HTERT RPE-1 (cell line): Measurements from ENCODE around the gene RAB33B.
"Not testable (repeated sequence)": the region's sequence is repeated elsewhere in the genome, so short reads cannot be mapped to it uniquely, and the experiment has no call there.

Experiments
- in situ Hi-C: fragments of 300-500 bp; cut with MboI; formaldehyde crosslinking; loops from 4 replicates; pipeline ENCODE4 v1.14.3; 2020; ENCODE audit warnings: low sequenced_read_pairs

The RAB33B gene

DNA sequence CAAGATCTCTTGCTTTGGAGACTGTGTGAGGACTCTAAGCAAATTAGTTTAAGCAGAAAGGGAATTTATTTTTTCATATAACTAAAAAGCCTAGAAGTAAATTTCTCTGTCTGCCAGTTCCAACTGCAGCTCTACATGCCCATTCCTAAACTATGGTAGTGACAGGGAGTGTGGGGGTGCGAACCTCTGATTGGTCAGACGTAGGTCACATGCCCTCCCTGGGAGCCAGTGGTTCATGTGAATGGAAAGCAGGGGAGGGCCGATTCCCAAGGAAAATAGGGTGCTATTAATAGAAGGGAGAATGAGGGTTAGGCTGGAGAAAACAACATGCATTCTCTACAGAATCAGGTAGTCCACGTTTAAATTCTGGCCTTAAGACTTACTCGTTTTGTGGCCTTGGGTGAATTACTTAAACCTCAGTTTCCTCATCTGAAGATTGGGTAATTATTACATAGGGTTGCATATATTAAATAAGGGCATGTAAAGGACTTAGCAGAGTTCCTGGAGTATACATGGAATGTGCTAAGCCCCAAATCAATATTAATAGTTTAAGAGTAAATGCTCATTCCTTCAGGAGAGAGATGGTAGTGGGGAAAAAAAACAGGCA lies 7.2 kb downstream of the RAB33B start:
- in situ Hi-C loops, result no loop called here

DNA sequence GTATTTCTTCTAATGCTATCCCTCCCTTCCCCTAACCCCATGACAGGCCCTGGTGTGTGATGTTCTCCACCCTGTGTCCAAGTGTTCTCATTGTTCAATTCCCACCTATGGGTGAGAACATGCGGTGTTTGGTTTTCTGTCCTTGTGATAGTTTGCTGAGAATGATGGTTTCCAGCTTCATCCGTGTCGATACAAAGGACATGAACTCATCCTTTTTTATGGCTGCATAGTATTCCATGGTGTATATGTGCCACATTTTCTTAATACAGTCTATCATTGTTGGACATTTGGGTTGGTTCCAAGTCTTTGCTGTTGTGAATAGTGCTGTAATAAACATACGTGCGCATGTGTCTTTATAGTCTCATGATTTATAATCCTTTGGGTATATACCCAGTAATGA lies 10.6 kb downstream of the RAB33B start:
- in situ Hi-C loops, result not testable (repeated sequence)

DNA sequence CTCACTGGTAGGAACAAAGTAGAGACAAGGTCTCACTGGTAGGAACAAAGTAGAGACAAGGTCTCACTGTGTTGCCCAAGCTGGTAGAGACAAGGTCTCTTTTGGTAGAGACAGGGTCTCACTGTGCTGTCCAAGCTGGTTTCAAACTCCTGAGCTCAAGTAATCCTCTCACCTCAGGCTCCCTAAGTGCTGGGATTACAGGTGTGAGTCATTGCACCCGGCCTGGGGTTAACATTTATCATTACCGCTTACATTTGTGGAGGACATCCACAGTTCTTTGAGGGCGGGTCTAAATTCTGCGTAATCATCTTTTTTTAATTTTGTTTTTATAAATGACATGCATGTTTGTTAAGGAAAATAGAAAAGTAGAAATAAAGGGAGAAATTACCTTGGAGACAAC lies 12.0 kb downstream of the RAB33B start:
- in situ Hi-C loops, result no loop called here

DNA sequence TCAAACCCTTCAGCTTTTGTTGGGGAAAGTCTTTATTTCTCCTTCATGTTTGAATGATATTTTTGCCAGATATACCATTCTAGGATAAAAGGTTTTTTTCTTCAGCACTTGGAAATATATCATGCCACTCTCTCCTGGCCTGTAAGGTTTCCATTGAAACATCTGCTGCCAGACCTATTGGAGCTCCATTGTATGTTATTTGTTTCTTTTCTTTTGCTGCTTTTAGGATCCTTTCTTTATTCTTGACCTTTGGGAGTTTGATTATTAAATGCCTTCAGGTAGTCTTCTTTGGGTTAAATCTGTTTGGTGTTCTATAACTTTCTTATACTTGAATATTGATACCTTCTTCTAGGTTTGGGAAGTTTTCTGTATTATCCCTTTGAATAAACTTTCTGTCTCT lies 14.8 kb downstream of the RAB33B start:
- in situ Hi-C loops, result not testable (repeated sequence)

DNA sequence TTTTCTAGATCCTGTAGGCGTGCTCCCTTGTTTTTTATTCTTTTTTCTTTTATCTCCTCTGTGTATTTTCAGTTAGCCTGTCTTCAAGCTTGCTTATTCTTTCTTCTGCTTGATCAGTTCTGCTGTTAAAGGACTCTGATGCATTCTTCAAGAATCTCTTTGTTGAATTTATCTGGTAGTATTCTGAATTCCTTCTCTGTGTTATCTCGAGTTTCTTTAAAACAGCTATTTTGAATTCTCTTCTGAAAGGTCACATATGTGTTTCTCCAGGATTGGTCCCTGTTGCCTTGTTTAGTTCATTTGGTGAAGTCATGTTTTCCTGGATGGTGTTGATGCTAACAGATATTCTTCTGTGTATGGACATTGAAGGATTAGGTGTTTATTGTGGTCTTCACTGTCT lies 15.3 kb downstream of the RAB33B start:
- in situ Hi-C loops, result no loop called here

DNA sequence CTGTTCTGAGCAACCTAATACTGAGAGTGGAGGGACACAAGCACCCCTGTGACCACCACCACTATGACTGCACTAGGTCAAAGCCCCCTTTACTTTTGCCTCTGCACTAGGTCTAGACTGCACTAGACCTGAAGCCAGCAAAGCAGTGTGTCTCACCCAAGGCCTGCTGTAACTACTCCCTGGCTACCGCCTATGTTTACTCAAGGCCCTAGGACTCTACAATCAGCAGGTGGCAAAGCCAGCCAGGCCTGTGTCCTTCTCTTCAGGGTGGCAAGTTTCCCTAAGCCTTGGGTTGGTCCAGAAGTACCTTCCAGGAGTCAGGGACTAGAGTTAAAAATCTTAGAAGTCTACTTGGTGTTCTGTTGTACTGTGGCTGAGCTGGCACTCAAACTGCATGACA lies 15.9 kb downstream of the RAB33B start:
- in situ Hi-C loops, result no loop called here

DNA sequence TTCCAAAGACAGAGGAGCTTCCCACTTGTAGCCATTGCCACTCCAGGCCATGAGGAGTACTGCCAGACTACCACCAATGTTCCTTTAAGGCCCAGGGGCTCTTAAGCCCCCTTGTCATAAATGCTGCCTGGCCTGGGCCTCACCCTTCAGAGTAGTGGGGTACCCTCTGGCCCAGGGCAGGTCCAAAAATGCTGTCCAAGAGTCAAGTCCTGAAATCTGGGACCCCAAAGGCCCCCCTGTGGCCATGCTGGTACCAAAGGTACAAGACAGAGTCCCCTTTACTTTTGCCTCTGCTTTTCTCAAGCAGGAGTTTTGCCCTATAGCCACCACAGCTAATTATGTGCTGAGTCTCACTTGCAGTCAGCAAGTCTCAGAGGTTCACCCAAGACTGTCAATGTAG lies 16.4 kb downstream of the RAB33B start:
- in situ Hi-C loops, result no loop called here

DNA sequence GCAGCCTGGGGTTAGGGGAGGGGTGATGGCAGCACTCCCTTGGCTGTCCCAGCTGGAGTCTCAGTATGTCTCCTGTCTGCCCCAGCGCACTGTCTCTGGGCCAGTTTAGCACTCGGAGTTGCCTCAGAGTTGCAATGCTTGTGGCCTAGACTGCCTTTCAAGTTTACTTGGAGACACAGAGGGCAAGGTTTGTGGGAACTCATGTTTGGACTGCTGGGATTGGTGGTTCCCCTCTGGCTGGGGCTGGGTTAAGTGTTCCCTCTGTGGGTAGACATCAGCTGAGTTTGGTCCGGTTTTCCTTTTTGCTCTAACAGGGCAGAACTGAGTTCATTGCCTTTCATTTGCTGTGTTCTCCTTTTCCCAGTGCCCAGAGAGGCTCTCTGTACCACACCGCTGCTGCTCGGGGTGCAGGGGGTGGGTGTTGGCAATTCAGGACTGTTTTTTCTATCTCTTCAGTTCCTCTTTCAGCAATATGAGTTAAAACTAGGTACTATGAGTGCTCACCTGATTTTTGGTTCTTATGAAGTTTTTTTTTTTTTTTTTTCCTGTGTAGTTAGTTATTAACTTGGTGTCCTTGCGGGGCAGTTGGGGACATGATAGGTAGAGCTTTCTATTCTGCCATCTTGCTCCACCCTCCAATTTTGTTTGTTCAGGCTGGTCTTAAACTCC lies 17.2 kb downstream of the RAB33B start:
- in situ Hi-C loops, result no loop called here

DNA sequence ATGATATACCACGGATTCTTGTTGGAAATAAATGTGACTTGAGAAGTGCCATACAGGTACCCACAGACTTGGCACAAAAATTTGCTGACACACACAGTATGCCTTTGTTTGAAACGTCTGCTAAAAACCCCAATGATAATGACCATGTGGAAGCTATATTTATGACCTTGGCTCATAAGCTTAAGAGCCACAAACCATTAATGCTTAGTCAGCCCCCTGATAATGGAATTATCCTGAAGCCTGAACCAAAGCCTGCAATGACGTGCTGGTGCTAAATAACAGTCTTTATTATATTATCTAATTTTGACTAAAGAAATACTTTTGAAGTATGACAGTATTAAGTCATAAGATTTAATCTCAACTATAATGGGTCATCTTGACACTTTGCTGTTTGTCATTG lies 18.9 kb downstream of the RAB33B start:
- in situ Hi-C loops, result no loop called here

DNA sequence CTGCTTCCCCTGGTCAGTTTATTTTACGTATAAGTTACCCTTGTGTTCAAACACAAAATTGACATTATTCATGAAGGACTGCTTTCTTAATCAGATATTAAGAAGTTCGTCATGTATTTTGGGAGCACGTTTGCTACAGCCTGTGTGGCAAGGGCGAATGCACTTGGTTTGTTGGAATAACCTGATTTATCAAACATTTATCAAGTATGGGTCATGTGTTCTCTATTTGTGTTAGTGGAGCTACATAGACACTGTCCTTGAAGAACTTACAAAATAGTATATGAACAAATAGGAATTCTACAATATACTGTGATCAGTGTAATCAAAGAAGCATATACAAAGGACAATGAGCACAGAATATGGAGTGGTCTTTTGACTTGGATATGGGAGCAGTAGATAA lies 22.4 kb downstream of the RAB33B start:
- in situ Hi-C loops, result no loop called here

DNA sequence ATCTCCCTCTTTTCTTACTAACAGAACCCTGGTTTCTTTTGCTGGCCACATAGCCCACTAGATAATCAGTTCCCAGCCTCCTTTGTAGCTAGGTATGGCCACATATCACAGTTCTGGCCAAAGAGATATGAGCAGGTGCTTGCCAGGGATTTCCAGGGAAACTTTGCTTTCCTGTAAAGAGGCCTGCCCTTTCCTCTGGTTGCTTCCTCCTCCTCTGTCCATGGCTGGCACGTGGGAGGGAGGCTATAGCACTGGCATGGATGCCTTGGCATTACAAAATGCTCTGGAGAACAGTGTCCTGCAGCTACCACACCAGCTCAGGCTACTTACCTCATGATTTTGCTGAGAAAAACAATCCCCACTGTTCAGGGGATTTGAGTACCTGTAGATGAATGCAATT lies 27.5 kb downstream of the RAB33B start:
- in situ Hi-C loops, result no loop called here

DNA sequence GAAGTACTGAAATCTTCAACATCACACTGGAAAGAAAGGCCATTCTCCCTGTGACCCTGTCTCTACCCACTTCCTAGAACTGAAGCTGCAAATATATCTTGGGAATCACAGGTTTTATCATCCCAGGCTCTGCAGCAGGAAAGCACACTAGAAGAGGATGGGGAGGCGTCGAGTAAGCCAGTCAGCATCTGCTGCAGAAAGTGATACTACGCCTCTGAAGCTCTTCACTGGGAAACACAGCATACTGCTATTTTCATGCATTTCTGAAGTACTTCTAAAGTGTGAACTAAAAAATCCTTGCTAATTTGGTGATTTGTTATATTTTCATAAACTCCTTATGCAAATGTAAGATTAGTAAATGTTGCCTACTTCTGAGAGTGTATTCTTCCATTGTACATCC lies 29.1 kb downstream of the RAB33B start:
- in situ Hi-C loops, result no loop called here

DNA sequence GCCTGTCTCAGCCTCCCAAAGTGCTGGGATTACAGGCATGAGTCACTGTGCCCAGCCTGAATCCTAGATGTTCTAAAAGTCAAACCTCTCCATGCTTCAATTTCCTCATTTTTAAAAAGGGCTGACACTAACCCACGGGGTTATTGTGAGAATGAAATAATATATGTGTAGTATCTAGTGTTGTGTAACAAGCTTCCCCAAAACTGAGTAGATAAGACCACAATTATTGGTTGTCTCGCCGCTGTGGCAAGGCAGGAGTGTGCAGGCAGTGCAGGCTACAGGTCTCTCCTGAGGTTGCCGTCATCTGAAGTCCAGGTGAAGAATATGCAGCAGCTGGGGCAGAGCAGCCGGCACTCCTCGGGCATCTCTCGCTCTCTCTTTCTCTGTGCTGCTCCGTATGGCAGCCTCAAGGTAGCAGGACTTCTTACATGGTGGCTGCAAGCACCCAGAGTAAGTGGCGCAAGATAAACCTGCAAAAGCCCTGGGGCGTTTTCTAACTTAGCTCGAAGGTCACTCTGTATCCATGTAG lies 30.9 kb downstream of the RAB33B start:
- in situ Hi-C loops, result no loop called here

DNA sequence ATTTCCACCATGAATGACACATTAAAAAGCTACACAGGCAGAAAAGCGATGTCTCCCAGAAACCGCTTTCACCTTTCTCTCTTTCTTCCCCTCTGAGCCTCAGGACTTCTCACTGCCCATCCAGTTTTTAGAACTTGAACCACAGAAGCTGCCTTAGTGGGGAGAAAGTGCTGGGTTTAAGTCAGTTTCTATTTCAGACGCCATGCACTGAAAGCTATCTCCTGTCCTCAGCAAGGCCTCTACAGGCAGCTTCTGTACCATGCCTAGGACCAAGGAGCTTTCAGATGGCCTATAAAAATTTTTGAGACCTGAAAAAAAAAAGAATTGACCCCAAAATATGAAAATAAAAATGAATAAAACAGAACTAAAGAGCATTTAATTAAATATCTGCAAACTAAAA lies 34.5 kb downstream of the RAB33B start:
- in situ Hi-C loops, result no loop called here

DNA sequence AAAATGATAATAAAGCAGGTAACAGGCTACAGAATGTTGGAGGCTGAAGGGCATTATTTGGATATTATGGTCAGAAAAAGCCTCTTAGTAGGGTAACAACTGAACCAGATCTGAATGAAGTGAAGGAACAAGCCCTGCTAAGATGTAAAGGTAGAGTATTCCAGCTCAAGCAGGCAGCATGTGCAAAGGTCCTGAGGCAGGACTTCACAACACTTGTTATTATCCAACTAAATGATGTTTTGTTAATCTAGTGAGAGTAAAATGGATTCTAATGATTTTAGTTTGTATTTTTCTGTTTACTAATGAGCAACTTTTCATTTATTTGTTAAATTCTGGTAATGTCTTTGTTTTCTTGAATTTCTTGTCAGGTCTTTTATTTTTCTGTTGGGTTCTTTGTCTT lies 35.7 kb downstream of the RAB33B start:
- in situ Hi-C loops, result no loop called here

DNA sequence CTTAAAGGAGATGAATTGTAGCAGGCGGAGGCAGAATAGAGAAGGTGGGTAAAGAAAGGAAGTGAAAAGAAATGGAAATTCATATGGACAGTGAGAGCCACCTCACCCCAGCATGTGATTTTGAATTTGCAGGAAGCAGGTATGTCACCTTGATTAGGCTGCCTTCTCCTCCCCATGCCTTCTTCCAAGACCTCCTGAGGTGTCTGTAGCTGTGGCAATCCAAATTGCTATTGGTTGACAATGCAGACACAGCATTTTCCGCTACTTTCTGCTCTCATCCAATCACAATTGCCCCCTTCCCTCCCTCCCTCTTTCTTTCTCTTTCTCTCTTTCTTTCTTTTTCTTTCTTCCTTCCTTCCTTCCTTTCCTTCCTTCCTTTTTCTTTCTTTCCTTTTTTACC lies 38.5 kb downstream of the RAB33B start:
- in situ Hi-C loops, result no loop called here

DNA sequence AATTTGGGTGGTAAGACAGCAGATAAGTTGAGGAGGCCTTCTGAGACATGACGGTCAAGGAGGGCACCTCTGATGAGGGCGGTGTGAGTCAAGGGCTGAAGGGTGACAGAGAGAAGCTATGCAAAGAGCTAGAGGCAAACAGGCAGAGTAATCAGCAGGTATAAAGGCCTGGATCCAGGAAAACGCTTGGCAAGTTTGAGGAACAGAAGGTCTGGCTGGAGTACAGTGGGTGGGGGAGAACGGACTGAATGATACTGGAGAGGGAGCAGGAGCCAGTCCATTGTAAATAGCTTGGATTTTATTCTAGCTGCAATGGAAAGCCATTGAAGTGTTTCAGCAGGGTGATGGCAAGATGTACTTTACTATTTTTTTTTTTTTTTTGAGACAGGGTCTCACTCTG lies 39.3 kb downstream of the RAB33B start:
- in situ Hi-C loops, result no loop called here

DNA sequence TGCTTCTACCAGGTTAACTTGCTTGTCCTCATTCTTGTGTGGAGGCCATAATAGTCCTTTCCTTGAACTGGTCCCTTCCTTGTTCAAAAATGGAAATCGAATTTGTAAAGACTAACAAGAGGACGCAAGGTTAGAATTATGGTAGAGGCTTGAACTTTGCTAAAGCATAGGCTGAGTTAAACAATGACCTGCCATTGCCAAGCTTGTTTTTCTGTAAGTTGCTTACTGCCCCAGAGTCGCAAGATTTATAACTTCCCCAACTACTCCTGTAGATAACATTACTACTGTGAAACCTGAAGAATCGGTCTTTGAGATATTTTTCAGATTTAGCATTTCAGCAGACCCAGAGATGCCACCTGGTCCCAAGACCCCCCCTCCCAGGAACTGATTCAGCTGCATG lies 45.3 kb downstream of the RAB33B start:
- in situ Hi-C loops, result no loop called here

DNA sequence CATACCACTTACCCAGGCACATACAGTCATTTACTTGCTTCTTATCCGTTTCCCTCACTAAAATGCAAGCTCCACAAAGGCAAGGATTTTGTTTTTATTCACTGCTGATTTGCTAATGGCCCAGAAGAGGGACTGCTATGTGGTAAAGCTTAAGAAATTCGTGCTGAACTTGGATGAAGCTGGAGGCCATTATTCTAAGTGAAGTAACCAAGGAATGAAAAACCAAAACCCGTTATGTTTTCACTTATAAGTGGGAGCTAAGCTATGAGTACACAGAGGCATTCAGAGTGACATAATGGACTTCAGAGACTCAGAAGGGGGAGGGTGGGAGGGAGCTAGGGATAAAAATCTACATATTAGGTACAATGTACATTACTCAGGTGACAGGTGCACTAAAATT lies 47.2 kb downstream of the RAB33B start:
- in situ Hi-C loops, result no loop called here

DNA sequence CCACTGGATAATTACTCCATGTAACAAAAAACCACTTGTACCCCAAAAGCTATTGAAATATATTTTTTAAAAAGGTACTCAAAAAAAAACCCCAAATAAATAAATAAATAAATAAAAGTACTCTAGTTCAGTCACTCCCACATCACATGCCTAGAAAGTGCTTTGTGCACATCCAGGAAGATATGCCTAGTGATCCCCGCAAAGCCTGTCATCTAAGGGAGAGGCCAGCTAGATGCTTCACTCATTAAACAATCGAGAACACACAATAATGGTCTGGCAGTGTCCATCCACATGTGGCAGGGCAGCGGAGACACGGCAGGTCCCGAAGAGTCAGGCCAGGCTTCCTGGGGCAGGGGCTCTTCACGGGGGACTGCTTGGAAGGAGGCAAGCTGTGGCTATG lies 47.6 kb downstream of the RAB33B start:
- in situ Hi-C loops, result no loop called here

DNA sequence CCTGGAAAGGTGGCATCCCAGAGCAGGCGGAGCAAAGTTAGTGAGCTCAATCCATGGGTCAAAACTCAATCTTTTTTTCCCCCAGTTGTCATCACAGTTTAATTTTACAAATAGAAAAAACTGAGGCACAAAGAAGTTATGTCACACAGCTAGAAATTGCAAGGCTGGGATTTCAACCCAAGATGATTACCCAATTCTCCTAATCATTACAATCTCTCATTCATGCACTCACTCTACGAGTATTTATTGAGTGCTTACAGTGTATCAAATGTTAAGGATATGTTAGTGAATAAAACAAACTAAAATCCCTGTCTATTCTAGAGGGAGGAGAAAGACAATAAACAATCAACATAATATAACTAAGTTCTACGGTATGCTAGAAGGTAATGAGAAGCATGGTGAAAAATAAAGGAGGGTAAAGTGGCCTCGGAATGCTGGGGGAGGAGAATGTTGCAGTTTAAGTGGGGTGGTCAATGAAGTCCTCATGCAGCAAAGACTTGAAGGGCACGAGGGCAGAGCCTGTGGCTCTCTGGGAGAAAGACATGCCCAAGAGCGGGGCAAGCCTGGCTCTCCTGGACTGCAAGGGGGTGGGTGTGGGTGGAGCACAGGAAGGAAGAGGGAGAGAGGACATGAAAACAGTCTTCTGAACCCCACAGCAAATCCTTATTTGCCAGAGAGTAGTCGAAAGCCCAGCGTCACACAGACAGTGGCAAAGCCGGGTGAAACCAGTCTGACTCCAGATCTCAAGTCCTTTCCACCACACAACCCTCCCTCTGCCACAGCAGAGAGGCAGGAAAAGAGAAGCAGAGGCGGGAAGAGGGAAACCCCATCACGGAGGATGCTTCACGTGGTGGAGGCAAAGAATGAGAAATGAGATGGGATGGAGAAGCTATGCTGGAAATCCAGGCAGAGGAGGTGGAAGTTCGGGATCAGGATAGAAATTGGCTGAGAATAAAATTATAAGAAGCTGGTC lies 48.3 kb downstream of the RAB33B start:
- in situ Hi-C loops, result no loop called here
